GM21786 (cell line): Measurements from ENCODE around the gene PKN1.

Experiments used
- ATAC-seq: cut with Tn5 transposase; IDR thresholded peaks from one replicate; pipeline ENCODE4 v1.9.1; 2021; ENCODE audit not compliant: unreplicated experiment

PKN1 gene

GRCh38 chr19:14512406-14512961 lies 79.4 kb downstream of the PKN1 start:
- no peak for ATAC-seq

DNA sequence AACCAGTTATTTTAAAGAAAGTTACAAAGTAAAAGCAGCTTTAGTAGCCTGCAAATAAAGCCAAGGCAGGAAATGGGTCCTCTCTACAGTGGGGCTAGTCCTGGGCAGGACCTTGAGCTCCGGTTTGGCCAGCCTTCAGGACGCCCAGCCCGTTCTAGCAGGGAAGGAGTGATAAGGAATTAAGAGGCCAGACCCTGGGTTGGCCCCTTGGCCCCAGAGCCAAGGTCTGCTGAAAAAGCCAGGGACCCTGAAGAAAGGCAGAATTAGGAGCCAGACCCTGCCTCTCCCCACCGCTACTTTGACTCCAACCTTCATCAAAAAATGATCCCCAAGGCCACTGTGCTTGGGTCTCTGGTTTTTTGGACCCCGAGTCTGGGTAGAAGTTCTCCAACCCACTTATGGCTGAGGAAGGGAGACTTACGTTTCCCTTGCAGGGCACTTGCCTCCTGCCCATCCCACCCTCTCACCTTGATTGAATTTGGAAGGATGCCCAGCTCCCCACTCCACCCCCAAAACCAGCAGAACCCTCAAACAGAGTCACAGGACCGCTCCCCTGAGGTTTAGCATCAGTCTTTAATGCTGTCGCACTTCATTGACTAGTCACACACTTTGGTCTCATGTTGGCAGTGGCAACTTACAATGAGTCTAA lies 81.2 kb downstream of the PKN1 start:
- no peak for ATAC-seq

DNA sequence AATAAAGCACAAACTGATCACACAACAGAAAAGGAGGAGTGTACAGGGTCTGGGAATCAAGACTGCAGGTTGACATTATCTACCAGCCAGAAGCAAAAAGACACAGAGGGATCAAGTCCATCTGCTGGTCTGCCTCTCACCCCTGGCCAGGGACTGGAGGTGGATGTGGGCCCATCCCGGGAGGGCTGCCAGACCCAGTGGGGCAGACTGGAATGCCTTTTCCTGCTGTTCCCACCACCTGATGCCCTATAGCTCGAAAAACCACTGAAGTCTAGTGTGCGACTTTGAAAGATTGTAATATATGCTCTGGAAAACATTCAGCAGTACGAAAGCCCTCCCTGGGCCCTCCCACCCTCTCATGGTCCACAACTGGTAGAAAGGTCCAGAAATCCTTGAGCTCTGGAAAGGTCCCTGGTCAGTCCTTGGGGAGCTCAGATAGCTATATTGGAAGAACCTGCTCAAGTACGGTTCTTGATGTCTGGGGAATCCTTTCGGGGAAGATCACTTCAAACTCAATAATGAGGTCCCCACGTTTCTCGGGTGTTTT lies 82.5 kb downstream of the PKN1 start:
- ATAC-seq: no peak

GRCh38 chr19:14516048-14516534 lies 83.0 kb downstream of the PKN1 start:
- no peak for ATAC-seq

DNA sequence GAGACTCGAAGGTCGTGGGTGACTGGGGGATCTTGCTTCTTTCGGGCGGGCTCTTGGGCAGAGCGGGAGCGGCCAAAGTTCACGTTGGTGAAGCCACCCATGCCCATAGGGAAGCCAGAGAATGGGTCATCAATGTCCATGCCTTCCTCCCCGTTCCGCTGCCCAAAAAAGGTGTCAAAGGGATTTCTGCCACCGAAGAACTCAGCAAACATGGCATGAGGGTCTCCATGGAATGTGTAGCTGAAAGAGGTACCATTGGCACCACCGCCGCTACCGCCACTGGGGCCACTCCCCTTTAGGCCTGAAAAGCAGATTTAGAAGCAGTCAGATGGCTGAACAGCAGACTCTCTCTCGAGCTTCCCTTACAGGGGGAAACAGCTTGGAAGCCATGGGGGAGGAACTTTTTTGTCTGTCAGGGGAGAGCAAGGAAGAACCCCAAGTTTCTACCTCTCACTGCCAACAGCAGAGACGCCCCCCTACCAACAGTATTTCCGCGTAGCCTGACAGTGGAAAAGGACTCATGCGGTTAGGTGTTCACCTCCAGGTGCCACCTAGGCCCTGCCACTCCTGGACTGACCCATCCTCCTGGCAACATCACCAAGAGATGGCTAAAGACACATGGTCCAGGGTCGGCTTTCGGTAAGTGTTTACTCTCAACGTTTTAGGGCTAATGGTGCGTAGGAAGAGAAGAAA lies 83.8 kb downstream of the PKN1 start:
- ATAC-seq: no peak

DNA sequence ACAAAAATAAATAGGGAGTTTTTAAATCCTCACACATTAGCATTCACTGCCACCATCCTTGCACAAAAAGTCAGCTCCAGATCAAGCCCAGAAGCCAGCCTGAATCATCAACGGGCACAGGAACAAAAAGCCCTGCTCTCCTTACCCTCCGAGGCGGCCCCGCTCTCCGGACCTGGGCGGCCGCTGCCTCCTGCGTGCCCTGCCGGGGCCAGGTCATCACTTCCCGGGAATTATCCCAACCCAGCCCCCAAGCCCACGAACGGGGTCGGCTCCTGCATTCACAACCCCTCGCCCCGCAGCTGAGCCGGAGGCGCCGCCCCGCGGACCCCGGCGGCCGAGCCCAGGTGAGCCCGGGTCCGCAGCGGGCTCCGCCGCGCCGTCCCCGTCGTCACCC lies 84.3 kb downstream of the PKN1 start:
- ATAC-seq: no peak

- peak; percentile 53 for ATAC-seq
Measured at GRCh38 chr19:14517840-14518505, 84.9 kb downstream of the PKN1 start, which contains the start of gene DNAJB1. Gene DNAJB1, minus strand, starts transcription at chr19:14518397. Its CDS starts 48 bp downstream, at chr19:14518349.

- ATAC-seq: no peak
Measured at GRCh38 chr19:14519245-14519859, 86.2 kb downstream of the PKN1 start.

DNA sequence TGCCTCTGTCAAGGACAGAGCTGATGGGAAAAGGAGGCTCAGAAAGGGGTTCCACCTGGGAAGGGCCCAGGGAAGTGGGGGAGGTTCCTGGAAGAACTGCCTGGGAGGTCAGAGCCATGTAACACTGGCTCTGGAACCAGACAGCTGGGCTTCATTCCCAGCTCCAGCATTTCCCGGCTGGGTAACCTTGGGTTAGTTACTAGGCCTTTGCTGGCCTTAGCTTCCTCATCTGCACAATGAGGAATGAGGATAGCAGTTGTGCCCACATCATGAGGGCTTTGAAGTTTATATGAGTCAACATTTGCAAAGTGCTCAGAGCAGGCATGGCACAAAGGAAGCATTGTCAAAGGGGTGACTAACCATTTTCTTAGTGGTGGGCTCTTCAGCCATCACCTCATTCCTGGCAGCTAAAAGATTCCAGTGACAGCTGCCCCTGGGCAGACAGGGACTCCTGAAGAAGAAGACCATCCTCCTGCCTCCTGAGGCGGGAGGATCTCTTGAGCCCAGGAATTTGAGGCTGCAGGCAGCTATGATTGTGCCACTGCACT lies 86.8 kb downstream of the PKN1 start:
- no peak for ATAC-seq

- ATAC-seq: no peak
Measured at GRCh38 chr19:14520543-14520942, 87.4 kb downstream of the PKN1 start.
